GM19240 (cell line): ENCODE measurements around the gene SPEG.

Source experiments
- DNase-seq: peaks from one replicate; pipeline ENCODE4 v3.0.0; 2011; ENCODE audit warnings: low spot score; ENCODE audit not compliant: insufficient read length

The SPEG gene

GRCh38 chr2:219442256-219443015 lies 7.8 kb downstream of the SPEG start:
- no peak for DNase-seq

- DNase-seq, result no peak
Observed at GRCh38 chr2:219443016-219443696, 8.5 kb downstream of the SPEG start.

GRCh38 chr2:219443697-219444023 lies 9.0 kb downstream of the SPEG start:
- DNase-seq, result no peak

GRCh38 chr2:219444566-219445091 lies 10.0 kb downstream of the SPEG start:
- DNase-seq, result no peak

- no peak for DNase-seq
Observed at GRCh38 chr2:219445220-219445640, 10.6 kb downstream of the SPEG start.

GRCh38 chr2:219446101-219446504 lies 11.5 kb downstream of the SPEG start:
- no peak for DNase-seq

GRCh38 chr2:219446689-219447088 lies 12.0 kb downstream of the SPEG start:
- DNase-seq, result no peak

- DNase-seq, result no peak
Observed at GRCh38 chr2:219447242-219448098, 12.8 kb downstream of the SPEG start.

- DNase-seq, result no peak
Observed at GRCh38 chr2:219448099-219448775, 13.6 kb downstream of the SPEG start.

- DNase-seq, result no peak
Observed at GRCh38 chr2:219448776-219449341, 14.2 kb downstream of the SPEG start.

- no peak for DNase-seq
Observed at GRCh38 chr2:219449609-219450008, 15.0 kb downstream of the SPEG start.

- no peak for DNase-seq
Observed at GRCh38 chr2:219451661-219452360, 17.2 kb downstream of the SPEG start.

GRCh38 chr2:219452361-219453317 lies 18.0 kb downstream of the SPEG start:
- DNase-seq, result no peak

- no peak for DNase-seq
Observed at GRCh38 chr2:219453671-219454590, 19.3 kb downstream of the SPEG start.

GRCh38 chr2:219455581-219455980 lies 20.9 kb downstream of the SPEG start:
- DNase-seq, result no peak

GRCh38 chr2:219457784-219458369 lies 23.2 kb downstream of the SPEG start:
- no peak for DNase-seq

- DNase-seq, result no peak
Observed at GRCh38 chr2:219458996-219459395, 24.4 kb downstream of the SPEG start.
